Measurements from ENCODE around the gene SPAG8. TPM values are rescaled to one million over a fixed set of nuclear protein-coding genes. Genes with fewer than 3 reads are reported as not detected.
A peak's percentile ranks its signal among the peaks of the same experiment; 100 is the strongest.

The SPAG8 gene
- polyA plus RNA-seq, 2 of the 4 experiments (the other 2 are of a cell fraction) = 0.31 to 0.45 TPM

DNA sequence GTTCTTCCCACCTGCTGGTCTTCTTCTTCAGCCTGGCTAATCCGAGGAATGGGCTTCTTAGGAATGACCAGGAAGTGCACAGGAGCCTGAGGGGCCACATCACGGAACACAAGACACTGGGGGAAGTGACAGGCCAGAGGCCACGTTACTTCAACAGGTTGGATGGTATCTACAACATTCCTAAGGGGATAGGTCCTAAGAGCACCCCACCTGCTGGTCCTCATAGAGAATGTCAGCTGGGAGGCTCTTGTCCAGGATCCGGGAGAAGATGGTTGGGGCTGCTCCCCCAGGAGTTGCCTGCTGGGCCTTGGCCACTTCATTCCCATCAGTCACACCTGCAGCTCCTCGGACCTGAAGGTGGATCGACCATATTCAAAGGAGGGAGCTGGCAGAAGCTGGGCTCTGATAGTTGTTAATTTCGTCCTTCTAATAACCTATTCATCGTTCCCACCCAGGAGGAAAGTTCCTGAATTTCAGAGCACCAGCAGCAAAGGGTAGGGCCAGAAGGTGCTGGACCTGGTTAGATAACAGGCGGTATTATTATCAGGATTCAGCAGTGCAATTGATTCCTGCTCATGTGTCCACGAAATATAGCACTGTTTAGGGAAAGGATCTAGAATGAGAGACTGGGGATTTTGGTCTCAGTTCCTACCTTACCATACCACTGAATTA lies 1.5 kb upstream of the SPAG8 start:
- peak overlapping the region; percentile 92 for H3K4me2 ChIP-seq
- peak overlapping the region; percentile 94 to 96 for H3K27ac ChIP-seq
- FAIRE-seq (no peak), ATAC-seq (0 out of 6 replicates have a peak, but pooled peaks of 1 of the 2 experiments have one; percentile 14), DNase-seq (ENCODE audit: low read depth in 1 of 2, low spot score in 1 of 2) (peak; percentile 78 to 79)
- 80% methylated on average over 10 of the region's 10 CpGs for WGBS (ENCODE audit: missing lambda C conversion rate)
- no peaks in the 10 kb centered on the region for H3K9me3 ChIP-seq
- CTCF ChIA-PET = interaction anchor here (0.7 to 7.2 kb wide), 32 partner anchors 9 to 168 kb away, joined by 3 to 68 read pairs (median 4); partner anchors contain the start of genes ARHGEF39, CCDC107, FAM221B and GBA2
- H3K4me1 ChIP-seq = peaks cover 21% of the 10 kb centered on the region
- TF ChIP-seq RAD21 (conservative IDR thresholded peaks at IDR 0.05 in 1 of 2, IDR thresholded peaks at IDR 0.05 in 1 of 2) (0 out of 5 replicates have a peak, but pooled peaks of 1 of the 2 experiments have one; percentile 21), SMC3 (IDR thresholded peaks at IDR 0.05) (peak; percentile 31; the same call in 2 of the 3 replicates), ESRRA (IDR thresholded peaks at IDR 0.05; ENCODE audit: borderline replicate concordance, low read length) (no peak), FOXS1 (CRISPR knock-in tag; IDR thresholded peaks at IDR 0.05) (no peak), SREBF2 (IDR thresholded peaks at IDR 0.05) (no peak), TP53 (CRISPR knock-in tag; IDR thresholded peaks at IDR 0.05) (no peak), FOSL2 (IDR thresholded peaks at IDR 0.05) (no peak), FOSL2 (CRISPR knock-in tag; IDR thresholded peaks at IDR 0.05) (no peak), HDAC2 (IDR thresholded peaks at IDR 0.05) (no peak)
- TF ChIP-seq, protein P1, sequence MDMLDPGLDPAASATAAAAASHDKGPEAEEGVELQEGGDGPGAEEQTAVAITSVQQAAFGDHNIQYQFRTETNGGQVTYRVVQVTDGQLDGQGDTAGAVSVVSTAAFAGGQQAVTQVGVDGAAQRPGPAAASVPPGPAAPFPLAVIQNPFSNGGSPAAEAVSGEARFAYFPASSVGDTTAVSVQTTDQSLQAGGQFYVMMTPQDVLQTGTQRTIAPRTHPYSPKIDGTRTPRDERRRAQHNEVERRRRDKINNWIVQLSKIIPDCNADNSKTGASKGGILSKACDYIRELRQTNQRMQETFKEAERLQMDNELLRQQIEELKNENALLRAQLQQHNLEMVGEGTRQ (IDR thresholded peaks at IDR 0.05) = no peak
- TF ChIP-seq, protein P2, sequence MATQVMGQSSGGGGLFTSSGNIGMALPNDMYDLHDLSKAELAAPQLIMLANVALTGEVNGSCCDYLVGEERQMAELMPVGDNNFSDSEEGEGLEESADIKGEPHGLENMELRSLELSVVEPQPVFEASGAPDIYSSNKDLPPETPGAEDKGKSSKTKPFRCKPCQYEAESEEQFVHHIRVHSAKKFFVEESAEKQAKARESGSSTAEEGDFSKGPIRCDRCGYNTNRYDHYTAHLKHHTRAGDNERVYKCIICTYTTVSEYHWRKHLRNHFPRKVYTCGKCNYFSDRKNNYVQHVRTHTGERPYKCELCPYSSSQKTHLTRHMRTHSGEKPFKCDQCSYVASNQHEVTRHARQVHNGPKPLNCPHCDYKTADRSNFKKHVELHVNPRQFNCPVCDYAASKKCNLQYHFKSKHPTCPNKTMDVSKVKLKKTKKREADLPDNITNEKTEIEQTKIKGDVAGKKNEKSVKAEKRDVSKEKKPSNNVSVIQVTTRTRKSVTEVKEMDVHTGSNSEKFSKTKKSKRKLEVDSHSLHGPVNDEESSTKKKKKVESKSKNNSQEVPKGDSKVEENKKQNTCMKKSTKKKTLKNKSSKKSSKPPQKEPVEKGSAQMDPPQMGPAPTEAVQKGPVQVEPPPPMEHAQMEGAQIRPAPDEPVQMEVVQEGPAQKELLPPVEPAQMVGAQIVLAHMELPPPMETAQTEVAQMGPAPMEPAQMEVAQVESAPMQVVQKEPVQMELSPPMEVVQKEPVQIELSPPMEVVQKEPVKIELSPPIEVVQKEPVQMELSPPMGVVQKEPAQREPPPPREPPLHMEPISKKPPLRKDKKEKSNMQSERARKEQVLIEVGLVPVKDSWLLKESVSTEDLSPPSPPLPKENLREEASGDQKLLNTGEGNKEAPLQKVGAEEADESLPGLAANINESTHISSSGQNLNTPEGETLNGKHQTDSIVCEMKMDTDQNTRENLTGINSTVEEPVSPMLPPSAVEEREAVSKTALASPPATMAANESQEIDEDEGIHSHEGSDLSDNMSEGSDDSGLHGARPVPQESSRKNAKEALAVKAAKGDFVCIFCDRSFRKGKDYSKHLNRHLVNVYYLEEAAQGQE (IDR thresholded peaks at IDR 0.05) = no peak
- TF ChIP-seq, protein P3, sequence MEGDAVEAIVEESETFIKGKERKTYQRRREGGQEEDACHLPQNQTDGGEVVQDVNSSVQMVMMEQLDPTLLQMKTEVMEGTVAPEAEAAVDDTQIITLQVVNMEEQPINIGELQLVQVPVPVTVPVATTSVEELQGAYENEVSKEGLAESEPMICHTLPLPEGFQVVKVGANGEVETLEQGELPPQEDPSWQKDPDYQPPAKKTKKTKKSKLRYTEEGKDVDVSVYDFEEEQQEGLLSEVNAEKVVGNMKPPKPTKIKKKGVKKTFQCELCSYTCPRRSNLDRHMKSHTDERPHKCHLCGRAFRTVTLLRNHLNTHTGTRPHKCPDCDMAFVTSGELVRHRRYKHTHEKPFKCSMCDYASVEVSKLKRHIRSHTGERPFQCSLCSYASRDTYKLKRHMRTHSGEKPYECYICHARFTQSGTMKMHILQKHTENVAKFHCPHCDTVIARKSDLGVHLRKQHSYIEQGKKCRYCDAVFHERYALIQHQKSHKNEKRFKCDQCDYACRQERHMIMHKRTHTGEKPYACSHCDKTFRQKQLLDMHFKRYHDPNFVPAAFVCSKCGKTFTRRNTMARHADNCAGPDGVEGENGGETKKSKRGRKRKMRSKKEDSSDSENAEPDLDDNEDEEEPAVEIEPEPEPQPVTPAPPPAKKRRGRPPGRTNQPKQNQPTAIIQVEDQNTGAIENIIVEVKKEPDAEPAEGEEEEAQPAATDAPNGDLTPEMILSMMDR (IDR thresholded peaks at IDR 0.05) = peak; percentile 37; the same call in 2 of the 3 replicates
- TF ChIP-seq, protein P4, sequence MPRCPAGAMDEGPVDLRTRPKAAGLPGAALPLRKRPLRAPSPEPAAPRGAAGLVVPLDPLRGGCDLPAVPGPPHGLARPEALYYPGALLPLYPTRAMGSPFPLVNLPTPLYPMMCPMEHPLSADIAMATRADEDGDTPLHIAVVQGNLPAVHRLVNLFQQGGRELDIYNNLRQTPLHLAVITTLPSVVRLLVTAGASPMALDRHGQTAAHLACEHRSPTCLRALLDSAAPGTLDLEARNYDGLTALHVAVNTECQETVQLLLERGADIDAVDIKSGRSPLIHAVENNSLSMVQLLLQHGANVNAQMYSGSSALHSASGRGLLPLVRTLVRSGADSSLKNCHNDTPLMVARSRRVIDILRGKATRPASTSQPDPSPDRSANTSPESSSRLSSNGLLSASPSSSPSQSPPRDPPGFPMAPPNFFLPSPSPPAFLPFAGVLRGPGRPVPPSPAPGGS (IDR thresholded peaks at IDR 0.05) = no peak
- POLR2A ChIA-PET = interaction anchor here (0.8 to 1.6 kb wide), 7 partner anchors 15 to 377 kb away, joined by 3 to 7 read pairs (median 4); partner anchors contain the start of genes CLTA, GBA2 and RGP1
- H3K4me3 ChIP-seq = peak overlapping the region; percentile 73

DNA sequence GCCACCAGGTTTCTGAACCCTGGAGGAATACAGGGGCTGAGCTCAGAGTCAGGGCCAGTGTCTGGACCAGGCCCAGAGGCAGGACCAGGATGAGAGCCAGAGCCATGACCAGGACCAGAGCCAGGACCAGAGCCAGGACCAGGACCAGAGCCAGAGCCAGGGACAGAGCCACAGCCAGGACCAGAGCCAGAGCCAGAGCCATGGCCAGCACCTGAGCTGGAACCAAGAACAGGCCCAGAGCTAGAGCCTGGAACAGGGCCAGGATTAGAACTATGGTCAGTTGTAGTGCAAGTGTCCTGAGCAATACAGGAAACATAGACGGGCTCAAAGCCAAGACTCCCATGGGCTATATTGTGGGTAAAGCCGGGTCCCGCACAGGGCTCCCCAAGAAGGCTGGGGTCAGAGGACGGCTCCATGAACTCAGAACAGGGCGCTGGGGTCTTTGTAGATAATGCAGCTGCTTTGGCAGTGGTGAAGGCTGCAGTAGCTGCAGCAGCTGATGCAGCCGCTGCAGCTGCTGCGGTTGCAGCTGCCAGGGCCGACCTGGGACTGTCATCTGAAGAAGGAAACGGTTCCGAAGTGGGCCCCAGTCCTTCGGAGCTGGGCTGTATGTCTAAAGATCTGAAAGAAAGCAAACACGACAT lies 559 bp downstream of the SPAG8 start:
- DNase-seq (ENCODE audit: low read depth in 1 of 2, low spot score in 1 of 2) (no peak), ATAC-seq (no peak), FAIRE-seq (no peak)
- TF ChIP-seq ZFP36 (IDR thresholded peaks at IDR 0.05; ENCODE audit: borderline replicate concordance, partially characterized antibody) (no peak), CHD4 (IDR thresholded peaks at IDR 0.05; ENCODE audit: borderline replicate concordance) (no peak), SREBF2 (IDR thresholded peaks at IDR 0.05) (no peak)
- no peaks in the 10 kb centered on the region for H3K9me3 ChIP-seq
- H3K4me2 ChIP-seq = peak overlapping the region; percentile 87
- CTCF ChIA-PET = interaction anchor here (0.9 to 7.2 kb wide), 13 partner anchors 8 to 355 kb away, joined by 3 to 68 read pairs (median 14); partner anchors contain the start of genes CCDC107, FAM221B, NPR2 and RMRP
- POLR2A ChIA-PET = interaction anchor here (1.0 kb wide), 1 partner anchor 55 kb away, joined by 3 read pairs; no protein-coding TSS in a partner anchor
- peak overlapping the region in 1 of 2 experiments; percentile 84; a peak in 1 of 6 replicates for H3K27ac ChIP-seq
- peaks cover 21% of the 10 kb centered on the region for H3K4me1 ChIP-seq
- WGBS (ENCODE audit: missing lambda C conversion rate) = 49% methylated on average over 10 of the region's 12 CpGs
- H3K4me3 ChIP-seq = peak overlapping the region; percentile 30
